Caco-2 (cell line): Measurements from ENCODE around the gene PSMD13. TPM values are rescaled to one million over a fixed set of nuclear protein-coding genes. Genes with fewer than 3 reads are reported as not detected.

Experiments
- BruUV-seq: library from RNA; stranded (reverse); fragments of 400-500 nt; replicated peaks from 2 replicates; lab custom pipeline; 2021; lab: Mats Ljungman, UMichigan
- CTCF ChIA-PET: fragments of 300-600 bp; sonication (Branson Sonifier 250); formaldehyde crosslinking; loops from one replicate; lab custom pipeline; 2022; ENCODE audit warnings: antibody characterized with exemption; lab: Charles Lee
- POLR2A ChIA-PET: fragments of 300-600 bp; sonication (Branson Sonifier 250); formaldehyde crosslinking; loops from one replicate; lab custom pipeline; 2022; ENCODE audit warnings: antibody characterized with exemption; lab: Charles Lee
- DNase-seq, 2 experiments: peaks; one replicate each; pipeline versions ENCODE4 v3.0.0 to v3.0.0-alpha.2; 2020 to 2022
- H3K27me3 ChIP-seq: replicated peaks from 2 replicates; pipeline ENCODE4 v1.6.0; 2011; ENCODE audit warnings: low read length; ENCODE audit not compliant: control insufficient read depth, insufficient read depth
- H3K36me3 ChIP-seq: 2 replicates; pipeline ENCODE4 v1.5.1; 2011; ENCODE audit warnings: low read length; ENCODE audit not compliant: control insufficient read depth, insufficient read depth
- H3K4me1 ChIP-seq: fragments of 250-450 bp; sonication (Bioruptor Pico); 2 replicates; pipeline ENCODE4 v1.5.1; 2020; ENCODE audit warnings: mild to moderate bottlenecking
- H3K4me3 ChIP-seq: 2 replicates; pipeline ENCODE4 v1.5.1; 2011; ENCODE audit warnings: low read depth, mild to moderate bottlenecking, control low read depth, low read length
- H3K9me3 ChIP-seq: fragments of 250-450 bp; sonication (Bioruptor Pico); 2 replicates; pipeline ENCODE4 v1.5.1; 2020; ENCODE audit warnings: mild to moderate bottlenecking, moderate library complexity
- H3K27ac Mint-ChIP-seq: one replicate; pipeline ENCODE4 v1.8.0; 2022; ENCODE audit warnings: mixed read lengths; ENCODE audit not compliant: unreplicated experiment
- H3K27me3 Mint-ChIP-seq: one replicate; pipeline ENCODE4 v1.8.0; 2022; ENCODE audit warnings: mixed read lengths; ENCODE audit not compliant: insufficient read depth, unreplicated experiment
- H3K36me3 Mint-ChIP-seq: one replicate; pipeline ENCODE4 v1.8.0; 2022; ENCODE audit warnings: mild to moderate bottlenecking, mixed read lengths; ENCODE audit not compliant: insufficient read depth, unreplicated experiment
- H3K4me1 Mint-ChIP-seq: one replicate; pipeline ENCODE4 v1.8.0; 2022; ENCODE audit warnings: low read depth, mixed read lengths; ENCODE audit not compliant: unreplicated experiment
- H3K4me3 Mint-ChIP-seq: one replicate; pipeline ENCODE4 v1.8.0; 2022; ENCODE audit warnings: mild to moderate bottlenecking, moderate library complexity, mixed read lengths; ENCODE audit not compliant: unreplicated experiment
- H3K9me3 Mint-ChIP-seq: one replicate; pipeline ENCODE4 v1.8.0; 2022; ENCODE audit warnings: mixed read lengths; ENCODE audit not compliant: unreplicated experiment
- CTCF ChIP-seq, 2 experiments: fragments of 200-600 bp in 1 of 2; IDR thresholded peaks; 1 replicate in 1 of 2; 2 replicates in 1 of 2; pipeline versions ENCODE4 v1.5.1 to v1.8.0; 2011 to 2022; ENCODE audit warnings: antibody characterized with exemption in 1 of 2, control low read depth in 1 of 2, inconsistent platforms in 1 of 2, low read depth in 1 of 2, low read length in 1 of 2, mild to moderate bottlenecking in 1 of 2, moderate library complexity in 1 of 2; ENCODE audit not compliant: insufficient read depth in 1 of 2, severe bottlenecking in 1 of 2, unreplicated experiment in 1 of 2
- intact Hi-C: fragments of 100-400 bp; cut with micrococcal nuclease; formaldehyde crosslinking; loops from one replicate; pipeline ENCODE4 v1.10.0; 2022; ENCODE audit not compliant: unreplicated experiment
- total RNA-seq: library from RNA; stranded (reverse); gene quantifications from 2 replicates; pipeline ENCODE4 v1.2.3, GENCODE V29; 2022

PSMD13 gene
- total RNA-seq, 1 experiment from 2014 or later, result 172 TPM

- no peaks in the 10 kb centered on the region for H3K27me3 Mint-ChIP-seq
- H3K36me3 Mint-ChIP-seq, result peaks cover 44% of the 10 kb centered on the region
- ChIA-PET POLR2A (no interaction called here), CTCF (no interaction called here)
- no peak overlapping the region for H3K27ac Mint-ChIP-seq
- Histone ChIP-seq H3K27me3 (no peaks in the 10 kb centered on the region), H3K36me3 (peaks cover 5% of the 10 kb centered on the region), H3K4me1 (peaks cover 17% of the 10 kb centered on the region), H3K9me3 (no peaks in the 10 kb centered on the region), H3K4me3 (peak overlapping the region; percentile 73; the same call in 1 of the 2 replicates)
- DNase-seq, result no peak
- BruUV-seq, result no TSS peak
- H3K4me3 Mint-ChIP-seq, result peak overlapping the region; percentile 92
- TF ChIP-seq CTCF (IDR thresholded peaks at IDR 0.05; ENCODE audit: insufficient read depth in 1 of 2, low read depth in 1 of 2, low read length in 1 of 2, severe bottlenecking in 1 of 2, unreplicated experiment in 1 of 2), result no peak
- H3K9me3 Mint-ChIP-seq, result no peaks in the 10 kb centered on the region
- H3K4me1 Mint-ChIP-seq, result peaks cover 6% of the 10 kb centered on the region
- intact Hi-C loops, result loop anchor here (5.0 kb wide), 1 partner anchor 242 kb away; no protein-coding TSS in a partner anchor
These were observed 31.4 kb upstream of the PSMD13 start for GRCh38 chr11:205221-206001.

- Histone ChIP-seq H3K36me3 (peaks cover 6% of the 10 kb centered on the region), H3K4me3 (peak overlapping the region; percentile 73), H3K27me3 (no peaks in the 10 kb centered on the region), H3K4me1 (peaks cover 20% of the 10 kb centered on the region), H3K9me3 (no peaks in the 10 kb centered on the region)
- Mint-ChIP-seq H3K27ac (peak overlapping the region; percentile 99), H3K4me3 (peak overlapping the region; percentile 92), H3K4me1 (peaks cover 6% of the 10 kb centered on the region), H3K36me3 (peaks cover 50% of the 10 kb centered on the region), H3K9me3 (no peaks in the 10 kb centered on the region), H3K27me3 (no peaks in the 10 kb centered on the region)
- BruUV-seq, result no TSS peak
- DNase-seq, result no peak
- intact Hi-C loops, result loop anchor here (5.0 kb wide), 1 partner anchor 241 kb away; no protein-coding TSS in a partner anchor
- CTCF ChIA-PET, result no interaction called here
- POLR2A ChIA-PET, result interaction anchor here (1.6 kb wide), 1 partner anchor 10 kb away, joined by 24 read pairs; no protein-coding TSS in a partner anchor
- no peak for TF ChIP-seq CTCF (IDR thresholded peaks at IDR 0.05; ENCODE audit: insufficient read depth in 1 of 2, low read depth in 1 of 2, low read length in 1 of 2, severe bottlenecking in 1 of 2, unreplicated experiment in 1 of 2)
These were observed 30.8 kb upstream of the PSMD13 start for GRCh38 chr11:206002-206384.

- Histone ChIP-seq H3K4me3 (peak overlapping the region; percentile 73), H3K36me3 (peaks cover 6% of the 10 kb centered on the region), H3K9me3 (no peaks in the 10 kb centered on the region), H3K4me1 (peaks cover 20% of the 10 kb centered on the region), H3K27me3 (no peaks in the 10 kb centered on the region)
- ChIA-PET CTCF (interaction anchor here (0.6 to 1.9 kb wide), 9 partner anchors 9 to 300 kb away, joined by 3 to 20 read pairs (median 4); partner anchors contain the start of genes PTDSS2 and RNH1), POLR2A (interaction anchor here (0.5 to 1.7 kb wide), 19 partner anchors 9 to 369 kb away, joined by 3 to 24 read pairs (median 6); partner anchors contain the start of genes PHRF1, PKP3, PSMD13 and PTDSS2)
- intact Hi-C loops, result loop anchor here (5.0 kb wide), 1 partner anchor 241 kb away; no protein-coding TSS in a partner anchor
- TSS peak; percentile 17 for BruUV-seq
- Mint-ChIP-seq H3K4me1 (peaks cover 6% of the 10 kb centered on the region), H3K4me3 (peak overlapping the region; percentile 92), H3K27ac (peak overlapping the region; percentile 99), H3K9me3 (no peaks in the 10 kb centered on the region), H3K27me3 (no peaks in the 10 kb centered on the region), H3K36me3 (peaks cover 57% of the 10 kb centered on the region)
- TF ChIP-seq CTCF (IDR thresholded peaks at IDR 0.05; ENCODE audit: insufficient read depth in 1 of 2, low read depth in 1 of 2, low read length in 1 of 2, severe bottlenecking in 1 of 2, unreplicated experiment in 1 of 2), result no peak
- DNase-seq, result no peak
These were observed 30.1 kb upstream of the PSMD13 start for GRCh38 chr11:206526-207207.
